Progenitor cell of endocrine pancreas (in vitro differentiated cells): Measurements from ENCODE around the gene ZNF408. TPM values are rescaled to one million over a fixed set of nuclear protein-coding genes. Genes with fewer than 3 reads are reported as not detected.
"Not testable (repeated sequence)": the region's sequence is repeated elsewhere in the genome, so short reads cannot be mapped to it uniquely, and the experiment has no call there.

ENCODE experiments used
- DNase-seq: peaks from one replicate; pipeline ENCODE4 v3.0.0; 2021; ENCODE audit warnings: low spot score; ENCODE audit not compliant: unreplicated experiment
- H3K27ac Mint-ChIP-seq: 2 replicates; pipeline ENCODE4 v1.8.0; 2021; ENCODE audit warnings: mild to moderate bottlenecking, moderate library complexity, mixed read lengths
- H3K27me3 Mint-ChIP-seq: 2 replicates; pipeline ENCODE4 v1.8.0; 2021; ENCODE audit warnings: mixed read lengths
- H3K36me3 Mint-ChIP-seq: 2 replicates; pipeline ENCODE4 v1.8.0; 2022; ENCODE audit warnings: mixed read lengths; ENCODE audit not compliant: insufficient read depth
- H3K4me1 Mint-ChIP-seq: 2 replicates; pipeline ENCODE4 v1.8.0; 2021; ENCODE audit warnings: low read depth, mixed read lengths
- H3K4me3 Mint-ChIP-seq: 2 replicates; pipeline ENCODE4 v1.8.0; 2021; ENCODE audit warnings: low read depth, mild to moderate bottlenecking, moderate library complexity, mixed read lengths
- H3K9me3 Mint-ChIP-seq: 2 replicates; pipeline ENCODE4 v1.8.0; 2021; ENCODE audit warnings: low read depth, mixed read lengths
- CTCF ChIP-seq: fragments of 200-600 bp; sonication (generic); IDR thresholded peaks from one replicate; pipeline ENCODE4 v1.5.0; 2021; ENCODE audit warnings: antibody characterized with exemption, mild to moderate bottlenecking; ENCODE audit not compliant: unreplicated experiment
- total RNA-seq: library from RNA; stranded (reverse); gene quantifications from 2 replicates; pipeline ENCODE4 v1.2.1, GENCODE V29; 2021

The ZNF408 gene
- total RNA-seq, 1 donor from 2014 or later: 11.6 TPM

GRCh38 chr11:46698597-46698996, 2.2 kb upstream of the ZNF408 start:
- Mint-ChIP-seq H3K27me3 (no peaks in the 10 kb centered on the region), H3K4me1 (peaks cover 19% of the 10 kb centered on the region), H3K4me3 (peak overlapping the region; percentile 33), H3K27ac (peak overlapping the region; percentile 37), H3K9me3 (no peaks in the 10 kb centered on the region), H3K36me3 (peaks cover 7% of the 10 kb centered on the region)
- no peak for DNase-seq
- TF ChIP-seq CTCF: no peak

- H3K4me3 Mint-ChIP-seq: peak overlapping the region; percentile 99
- peaks cover 5% of the 10 kb centered on the region for H3K36me3 Mint-ChIP-seq
- DNase-seq: no peak
Measured at GRCh38 chr11:46701078-46701654, 335 bp downstream of the ZNF408 start.

GRCh38 chr11:46705070-46705688, 4.3 kb downstream of the ZNF408 start:
- DNase-seq: no peak
- H3K9me3 Mint-ChIP-seq: no peaks in the 10 kb centered on the region
- peaks cover 7% of the 10 kb centered on the region for H3K36me3 Mint-ChIP-seq
- no peaks in the 10 kb centered on the region for H3K27me3 Mint-ChIP-seq
- H3K4me1 Mint-ChIP-seq: peaks cover 12% of the 10 kb centered on the region
- no peak overlapping the region for H3K4me3 Mint-ChIP-seq
- no peak for TF ChIP-seq CTCF
- H3K27ac Mint-ChIP-seq: no peak overlapping the region

More at GRCh38 chr11:46701078-46701654, 335 bp downstream of the ZNF408 start:
- H3K9me3 Mint-ChIP-seq: no peaks in the 10 kb centered on the region
- peaks cover 19% of the 10 kb centered on the region for H3K4me1 Mint-ChIP-seq
- H3K27ac Mint-ChIP-seq: peak overlapping the region; percentile 99
- TF ChIP-seq CTCF: no peak
- H3K27me3 Mint-ChIP-seq: no peaks in the 10 kb centered on the region

GRCh38 chr11:46706886-46707285, 6.1 kb downstream of the ZNF408 start:
- Mint-ChIP-seq H3K4me1 (peaks cover 4% of the 10 kb centered on the region), H3K27ac (no peak overlapping the region), H3K4me3 (no peak overlapping the region), H3K27me3 (no peaks in the 10 kb centered on the region), H3K36me3 (peaks cover 7% of the 10 kb centered on the region), H3K9me3 (no peaks in the 10 kb centered on the region)
- no peak for TF ChIP-seq CTCF
- DNase-seq: no peak

GRCh38 chr11:46709351-46709750, 8.5 kb downstream of the ZNF408 start:
- H3K27me3 Mint-ChIP-seq, H3K27ac Mint-ChIP-seq, H3K36me3 Mint-ChIP-seq, H3K9me3 Mint-ChIP-seq, H3K4me1 Mint-ChIP-seq, H3K4me3 Mint-ChIP-seq, DNase-seq: not testable (repeated sequence)

GRCh38 chr11:46710821-46711269, 10.0 kb downstream of the ZNF408 start:
- no peak for TF ChIP-seq CTCF
- no peaks in the 10 kb centered on the region for H3K9me3 Mint-ChIP-seq
- no peaks in the 10 kb centered on the region for H3K4me1 Mint-ChIP-seq
- no peak for DNase-seq
- peaks cover 4% of the 10 kb centered on the region for H3K36me3 Mint-ChIP-seq
- H3K27me3 Mint-ChIP-seq: no peaks in the 10 kb centered on the region
- no peak overlapping the region for H3K27ac Mint-ChIP-seq
- H3K4me3 Mint-ChIP-seq: no peak overlapping the region
